ENCODE data around the gene ZCCHC7.

- TF ChIP-seq, protein P1, sequence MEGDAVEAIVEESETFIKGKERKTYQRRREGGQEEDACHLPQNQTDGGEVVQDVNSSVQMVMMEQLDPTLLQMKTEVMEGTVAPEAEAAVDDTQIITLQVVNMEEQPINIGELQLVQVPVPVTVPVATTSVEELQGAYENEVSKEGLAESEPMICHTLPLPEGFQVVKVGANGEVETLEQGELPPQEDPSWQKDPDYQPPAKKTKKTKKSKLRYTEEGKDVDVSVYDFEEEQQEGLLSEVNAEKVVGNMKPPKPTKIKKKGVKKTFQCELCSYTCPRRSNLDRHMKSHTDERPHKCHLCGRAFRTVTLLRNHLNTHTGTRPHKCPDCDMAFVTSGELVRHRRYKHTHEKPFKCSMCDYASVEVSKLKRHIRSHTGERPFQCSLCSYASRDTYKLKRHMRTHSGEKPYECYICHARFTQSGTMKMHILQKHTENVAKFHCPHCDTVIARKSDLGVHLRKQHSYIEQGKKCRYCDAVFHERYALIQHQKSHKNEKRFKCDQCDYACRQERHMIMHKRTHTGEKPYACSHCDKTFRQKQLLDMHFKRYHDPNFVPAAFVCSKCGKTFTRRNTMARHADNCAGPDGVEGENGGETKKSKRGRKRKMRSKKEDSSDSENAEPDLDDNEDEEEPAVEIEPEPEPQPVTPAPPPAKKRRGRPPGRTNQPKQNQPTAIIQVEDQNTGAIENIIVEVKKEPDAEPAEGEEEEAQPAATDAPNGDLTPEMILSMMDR (conservative IDR thresholded peaks at IDR 0.05; ENCODE audit: low read length) = no peak
- TF ChIP-seq EZH2phosphoT487 (IDR thresholded peaks at IDR 0.05; ENCODE audit: borderline replicate concordance, low read depth, low read length) = no peak
These were observed 275.3 kb downstream of the ZCCHC7 start for GRCh38 chr9:37395663-37396062.

Measured in OCI-LY7 (cell line).